HEK293 (cell line): Measurements from ENCODE around the gene RASGRP3.

Experiments
- CTCF ChIA-PET: fragments of 350-600 bp; formaldehyde crosslinking; extraction: SDS; loops from one replicate; lab custom pipeline; 2021; ENCODE audit warnings: antibody characterized with exemption; lab: Yijun Ruan, JAX
- POLR2A ChIA-PET: fragments of 300-600 bp; formaldehyde crosslinking; extraction: SDS; loops from one replicate; lab custom pipeline; 2020; ENCODE audit warnings: antibody characterized with exemption, inconsistent platforms; lab: Yijun Ruan, JAX
- H3K27ac ChIP-seq: fragments of 200-500 bp; sonication (Bioruptor generic); 2 replicates; pipeline ENCODE4 v1.5.1; 2014; ENCODE audit warnings: low read depth, low read length, control low read depth, inconsistent platforms; ENCODE audit errors: extremely low read depth
- H3K36me3 ChIP-seq, 2 experiments: fragments of 200-500 bp in 1 of 2; sonication (Bioruptor generic) in 1 of 2; 1 replicate in 1 of 2; 2 replicates in 1 of 2; pipeline ENCODE4 v1.5.1; 2014 to 2017; ENCODE audit warnings: inconsistent platforms in 2 of 2, low read length in 2 of 2; ENCODE audit not compliant: control insufficient read depth in 2 of 2, insufficient read depth in 1 of 2
- H3K4me1 ChIP-seq: fragments of 200-500 bp; sonication (Bioruptor generic); 2 replicates; pipeline ENCODE4 v1.5.1; 2014; ENCODE audit warnings: mild to moderate bottlenecking, low read length, inconsistent platforms; ENCODE audit not compliant: control insufficient read depth, insufficient read depth
- H3K4me3 ChIP-seq: 2 replicates; pipeline ENCODE4 v1.5.1; 2011; ENCODE audit warnings: low read depth, mild to moderate bottlenecking, control low read depth, low read length, moderate library complexity
- H3K9me3 ChIP-seq: fragments of 200-500 bp; sonication (Bioruptor generic); 2 replicates; pipeline ENCODE4 v1.5.1; 2014; ENCODE audit warnings: low read depth, low read length, inconsistent platforms; ENCODE audit not compliant: control insufficient read depth, insufficient read depth
- GLIS1 ChIP-seq: fragments of 450-650 bp; formaldehyde crosslinking; IDR thresholded peaks from 2 replicates; pipeline ENCODE4 v1.5.1; 2016; ENCODE audit warnings: missing biosample characterization, missing genetic modification characterization
- SP7 ChIP-seq: fragments of 450-650 bp; formaldehyde crosslinking; IDR thresholded peaks from 2 replicates; pipeline ENCODE4 v1.5.1; 2016; ENCODE audit warnings: missing biosample characterization, missing genetic modification characterization
- ZBTB7A ChIP-seq: fragments of 450-650 bp; formaldehyde crosslinking; IDR thresholded peaks from 2 replicates; pipeline ENCODE4 v1.5.1; 2016; ENCODE audit warnings: low read depth, missing biosample characterization, missing genetic modification characterization
- ZBTB8A ChIP-seq: fragments of 450-650 bp; formaldehyde crosslinking; IDR thresholded peaks from 2 replicates; pipeline ENCODE4 v1.5.1; 2016; ENCODE audit warnings: missing biosample characterization, missing genetic modification characterization
- ZNF175 ChIP-seq: fragments of 450-650 bp; formaldehyde crosslinking; IDR thresholded peaks from 2 replicates; pipeline ENCODE4 v1.5.1; 2016; ENCODE audit warnings: missing biosample characterization, missing genetic modification characterization
- ZNF221 ChIP-seq: fragments of 450-650 bp; formaldehyde crosslinking; IDR thresholded peaks from 2 replicates; pipeline ENCODE4 v1.5.1; 2017; ENCODE audit warnings: missing biosample characterization, missing genetic modification characterization, borderline replicate concordance
- ZNF596 ChIP-seq: fragments of 450-650 bp; IDR thresholded peaks from 2 replicates; pipeline ENCODE4 v1.5.0; 2018; ENCODE audit warnings: missing biosample characterization, mild to moderate bottlenecking, missing genetic modification characterization, moderate library complexity
- ZNF664 ChIP-seq: fragments of 450-650 bp; formaldehyde crosslinking; IDR thresholded peaks from 2 replicates; pipeline ENCODE4 v1.5.1; 2016; ENCODE audit warnings: missing biosample characterization, missing genetic modification characterization
- TF ChIP-seq, protein P1 (sequence below): fragments of 450-650 bp; formaldehyde crosslinking; IDR thresholded peaks from 2 replicates; pipeline ENCODE4 v1.5.1; 2017; ENCODE audit warnings: missing biosample characterization, mild to moderate bottlenecking, missing genetic modification characterization, moderate library complexity
- TF ChIP-seq, protein P2 (sequence below): fragments of 450-650 bp; formaldehyde crosslinking; IDR thresholded peaks from 2 replicates; pipeline ENCODE4; 2016; ENCODE audit warnings: missing biosample characterization, missing genetic modification characterization
- TF ChIP-seq, protein P3 (sequence below): fragments of 450-650 bp; formaldehyde crosslinking; IDR thresholded peaks from 2 replicates; pipeline ENCODE4 v1.5.1; 2016; ENCODE audit warnings: missing biosample characterization, missing genetic modification characterization

RASGRP3 gene

DNA sequence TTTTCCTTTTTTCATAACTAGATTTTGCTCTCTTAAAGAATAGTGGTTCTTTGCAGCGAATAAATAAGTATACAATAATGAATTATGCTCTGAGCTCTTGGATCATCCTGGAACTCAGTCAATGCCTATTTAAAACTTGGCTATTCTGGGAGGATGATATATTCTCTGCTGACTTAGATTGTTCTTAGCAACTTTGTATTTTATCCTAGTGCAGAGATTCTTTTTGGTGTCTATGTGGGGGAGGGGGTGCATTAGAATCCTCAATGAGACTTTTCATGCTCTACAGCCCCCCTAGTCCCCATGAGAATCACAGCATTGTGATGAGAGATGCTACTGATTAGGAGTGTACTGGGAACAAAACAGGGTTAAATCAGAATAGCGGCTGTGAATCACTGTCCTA is 131.5 kb downstream of the RASGRP3 start (continued):
- TF ChIP-seq, protein P1, sequence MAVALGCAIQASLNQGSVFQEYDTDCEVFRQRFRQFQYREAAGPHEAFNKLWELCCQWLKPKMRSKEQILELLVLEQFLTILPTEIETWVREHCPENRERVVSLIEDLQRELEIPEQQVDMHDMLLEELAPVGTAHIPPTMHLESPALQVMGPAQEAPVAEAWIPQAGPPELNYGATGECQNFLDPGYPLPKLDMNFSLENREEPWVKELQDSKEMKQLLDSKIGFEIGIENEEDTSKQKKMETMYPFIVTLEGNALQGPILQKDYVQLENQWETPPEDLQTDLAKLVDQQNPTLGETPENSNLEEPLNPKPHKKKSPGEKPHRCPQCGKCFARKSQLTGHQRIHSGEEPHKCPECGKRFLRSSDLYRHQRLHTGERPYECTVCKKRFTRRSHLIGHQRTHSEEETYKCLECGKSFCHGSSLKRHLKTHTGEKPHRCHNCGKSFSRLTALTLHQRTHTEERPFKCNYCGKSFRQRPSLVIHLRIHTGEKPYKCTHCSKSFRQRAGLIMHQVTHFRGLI (tag by site-specific recombination): no peak
- TF ChIP-seq, protein P2, sequence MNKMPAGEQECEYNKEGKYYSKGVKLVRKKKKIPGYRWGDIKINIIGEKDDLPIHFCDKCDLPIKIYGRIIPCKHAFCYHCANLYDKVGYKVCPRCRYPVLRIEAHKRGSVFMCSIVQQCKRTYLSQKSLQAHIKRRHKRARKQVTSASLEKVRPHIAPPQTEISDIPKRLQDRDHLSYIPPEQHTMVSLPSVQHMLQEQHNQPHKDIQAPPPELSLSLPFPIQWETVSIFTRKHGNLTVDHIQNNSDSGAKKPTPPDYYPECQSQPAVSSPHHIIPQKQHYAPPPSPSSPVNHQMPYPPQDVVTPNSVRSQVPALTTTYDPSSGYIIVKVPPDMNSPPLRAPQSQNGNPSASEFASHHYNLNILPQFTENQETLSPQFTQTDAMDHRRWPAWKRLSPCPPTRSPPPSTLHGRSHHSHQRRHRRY: no peak

DNA sequence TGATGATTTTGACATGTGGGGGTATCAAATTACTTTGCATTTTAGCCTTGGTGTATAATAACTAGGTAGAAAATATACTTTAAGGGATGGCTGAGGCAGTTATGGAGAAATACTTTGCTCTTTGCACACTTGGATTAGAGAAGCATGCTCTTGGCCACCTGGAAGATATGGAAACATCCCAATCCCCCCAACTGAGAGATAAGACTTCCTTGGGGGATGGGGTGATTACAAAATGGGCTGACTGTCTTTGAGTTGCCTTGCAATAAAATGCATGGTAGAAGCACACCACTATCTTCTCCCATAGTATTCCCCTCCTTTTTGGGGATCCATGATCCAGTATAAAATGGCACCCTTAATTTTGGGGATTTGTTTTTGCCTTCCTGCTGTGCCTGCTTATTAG is 137.7 kb downstream of the RASGRP3 start:
- no peaks in the 10 kb centered on the region for H3K36me3 ChIP-seq
- ChIA-PET CTCF (interaction anchor here (0.6 to 0.7 kb wide), 2 partner anchors 31 to 1034 kb away, joined by 3 to 5 read pairs; no protein-coding TSS in a partner anchor), POLR2A (no interaction called here)
- no peaks in the 10 kb centered on the region for H3K4me1 ChIP-seq
- peak; percentile 59 for TF ChIP-seq GLIS1
- TF ChIP-seq, protein P3, sequence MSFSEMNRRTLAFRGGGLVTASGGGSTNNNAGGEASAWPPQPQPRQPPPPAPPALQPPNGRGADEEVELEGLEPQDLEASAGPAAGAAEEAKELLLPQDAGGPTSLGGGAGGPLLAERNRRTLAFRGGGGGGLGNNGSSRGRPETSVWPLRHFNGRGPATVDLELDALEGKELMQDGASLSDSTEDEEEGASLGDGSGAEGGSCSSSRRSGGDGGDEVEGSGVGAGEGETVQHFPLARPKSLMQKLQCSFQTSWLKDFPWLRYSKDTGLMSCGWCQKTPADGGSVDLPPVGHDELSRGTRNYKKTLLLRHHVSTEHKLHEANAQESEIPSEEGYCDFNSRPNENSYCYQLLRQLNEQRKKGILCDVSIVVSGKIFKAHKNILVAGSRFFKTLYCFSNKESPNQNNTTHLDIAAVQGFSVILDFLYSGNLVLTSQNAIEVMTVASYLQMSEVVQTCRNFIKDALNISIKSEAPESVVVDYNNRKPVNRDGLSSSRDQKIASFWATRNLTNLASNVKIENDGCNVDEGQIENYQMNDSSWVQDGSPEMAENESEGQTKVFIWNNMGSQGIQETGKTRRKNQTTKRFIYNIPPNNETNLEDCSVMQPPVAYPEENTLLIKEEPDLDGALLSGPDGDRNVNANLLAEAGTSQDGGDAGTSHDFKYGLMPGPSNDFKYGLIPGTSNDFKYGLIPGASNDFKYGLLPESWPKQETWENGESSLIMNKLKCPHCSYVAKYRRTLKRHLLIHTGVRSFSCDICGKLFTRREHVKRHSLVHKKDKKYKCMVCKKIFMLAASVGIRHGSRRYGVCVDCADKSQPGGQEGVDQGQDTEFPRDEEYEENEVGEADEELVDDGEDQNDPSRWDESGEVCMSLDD (tag by site-specific recombination): no peak
- TF ChIP-seq ZNF175: no peak
- TF ChIP-seq ZBTB8A (tag by site-specific recombination): no peak
- TF ChIP-seq ZNF664 (tag by site-specific recombination): no peak
- TF ChIP-seq ZBTB7A (tag by site-specific recombination): no peak
- TF ChIP-seq ZNF221: no peak
- TF ChIP-seq SP7 (tag by site-specific recombination): no peak
- no peak for TF ChIP-seq ZNF596 (tag by site-specific recombination)
- no peak overlapping the region for H3K4me3 ChIP-seq
- H3K27ac ChIP-seq: no peak overlapping the region
- H3K9me3 ChIP-seq: no peaks in the 10 kb centered on the region
